ENCODE measurements around the gene CRADD.

DNA sequence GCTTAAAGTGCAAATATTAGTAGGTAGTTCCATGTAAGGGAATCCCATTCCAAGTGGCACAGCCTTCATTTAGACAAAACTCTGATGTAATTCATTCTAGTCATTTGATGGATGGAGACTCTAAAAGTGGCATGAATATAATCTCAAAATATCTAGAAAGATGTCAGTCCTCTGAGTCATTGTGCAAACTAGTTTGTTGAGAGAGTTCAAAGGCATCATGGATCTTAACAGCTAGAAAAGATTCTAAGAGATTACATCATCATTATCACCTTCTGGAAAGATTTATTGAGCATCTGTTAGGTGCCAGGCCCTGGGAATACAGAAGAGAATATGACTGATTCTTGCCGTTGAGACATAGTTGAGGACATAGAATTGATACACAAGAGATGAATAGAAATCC is 30.7 kb downstream of the CRADD start:
- TF ChIP-seq POLR2A (IDR thresholded peaks at IDR 0.05) (no peak), POLR2AphosphoS5 (IDR thresholded peaks at IDR 0.05) (no peak), EP300 (IDR thresholded peaks at IDR 0.05) (no peak)
- TF ChIP-seq, protein P1, sequence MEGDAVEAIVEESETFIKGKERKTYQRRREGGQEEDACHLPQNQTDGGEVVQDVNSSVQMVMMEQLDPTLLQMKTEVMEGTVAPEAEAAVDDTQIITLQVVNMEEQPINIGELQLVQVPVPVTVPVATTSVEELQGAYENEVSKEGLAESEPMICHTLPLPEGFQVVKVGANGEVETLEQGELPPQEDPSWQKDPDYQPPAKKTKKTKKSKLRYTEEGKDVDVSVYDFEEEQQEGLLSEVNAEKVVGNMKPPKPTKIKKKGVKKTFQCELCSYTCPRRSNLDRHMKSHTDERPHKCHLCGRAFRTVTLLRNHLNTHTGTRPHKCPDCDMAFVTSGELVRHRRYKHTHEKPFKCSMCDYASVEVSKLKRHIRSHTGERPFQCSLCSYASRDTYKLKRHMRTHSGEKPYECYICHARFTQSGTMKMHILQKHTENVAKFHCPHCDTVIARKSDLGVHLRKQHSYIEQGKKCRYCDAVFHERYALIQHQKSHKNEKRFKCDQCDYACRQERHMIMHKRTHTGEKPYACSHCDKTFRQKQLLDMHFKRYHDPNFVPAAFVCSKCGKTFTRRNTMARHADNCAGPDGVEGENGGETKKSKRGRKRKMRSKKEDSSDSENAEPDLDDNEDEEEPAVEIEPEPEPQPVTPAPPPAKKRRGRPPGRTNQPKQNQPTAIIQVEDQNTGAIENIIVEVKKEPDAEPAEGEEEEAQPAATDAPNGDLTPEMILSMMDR (IDR thresholded peaks at IDR 0.05) = no peak

Measured in suprapubic skin (tissue), 4 donors.